HEK293 (cell line): ENCODE data around the gene PDGFB.

Source experiments
- BCL11A ChIP-seq: fragments of 450-650 bp; formaldehyde crosslinking; IDR thresholded peaks from 2 replicates; pipeline ENCODE4 v1.5.1; 2016; ENCODE audit warnings: low read depth, missing biosample characterization, missing genetic modification characterization
- KLF1 ChIP-seq: fragments of 450-650 bp; formaldehyde crosslinking; IDR thresholded peaks from 2 replicates; pipeline ENCODE4 v1.5.1; 2016; ENCODE audit warnings: missing biosample characterization, missing genetic modification characterization
- TSHZ1 ChIP-seq: fragments of 450-650 bp; formaldehyde crosslinking; IDR thresholded peaks from 2 replicates; pipeline ENCODE4 v1.5.1; 2016; ENCODE audit warnings: missing biosample characterization, missing genetic modification characterization, borderline replicate concordance
- ZBTB7A ChIP-seq: fragments of 450-650 bp; formaldehyde crosslinking; IDR thresholded peaks from 2 replicates; pipeline ENCODE4 v1.5.1; 2016; ENCODE audit warnings: low read depth, missing biosample characterization, missing genetic modification characterization
- ZNF121 ChIP-seq: fragments of 450-650 bp; formaldehyde crosslinking; IDR thresholded peaks from 2 replicates; pipeline ENCODE4 v1.5.1; 2016; ENCODE audit warnings: missing biosample characterization, missing genetic modification characterization
- ZNF184 ChIP-seq: fragments of 450-650 bp; IDR thresholded peaks from 2 replicates; pipeline ENCODE4 v1.5.1; 2018; ENCODE audit warnings: missing biosample characterization, mild to moderate bottlenecking, missing genetic modification characterization
- ZNF223 ChIP-seq: fragments of 450-650 bp; formaldehyde crosslinking; IDR thresholded peaks from 2 replicates; pipeline ENCODE4 v1.5.1; 2016; ENCODE audit warnings: missing biosample characterization, missing genetic modification characterization
- ZNF23 ChIP-seq: fragments of 450-650 bp; formaldehyde crosslinking; IDR thresholded peaks from 2 replicates; pipeline ENCODE4 v1.5.1; 2016; ENCODE audit warnings: missing biosample characterization, missing genetic modification characterization, borderline replicate concordance
- ZNF391 ChIP-seq: fragments of 450-650 bp; formaldehyde crosslinking; IDR thresholded peaks from 2 replicates; pipeline ENCODE4 v1.5.1; 2016; ENCODE audit warnings: low read depth, missing biosample characterization, missing genetic modification characterization, borderline replicate concordance
- ZNF394 ChIP-seq: fragments of 450-650 bp; formaldehyde crosslinking; IDR thresholded peaks from 2 replicates; pipeline ENCODE4 v1.5.1; 2016; ENCODE audit warnings: missing biosample characterization, missing genetic modification characterization, mild to moderate bottlenecking, moderate library complexity, borderline replicate concordance
- ZNF449 ChIP-seq: fragments of 450-650 bp; formaldehyde crosslinking; IDR thresholded peaks from 2 replicates; pipeline ENCODE4 v1.5.1; 2017; ENCODE audit warnings: missing biosample characterization, mild to moderate bottlenecking, missing genetic modification characterization, moderate library complexity
- ZNF488 ChIP-seq: fragments of 450-650 bp; formaldehyde crosslinking; IDR thresholded peaks from 2 replicates; pipeline ENCODE4 v1.5.1; 2016; ENCODE audit warnings: missing biosample characterization, missing genetic modification characterization
- ZNF514 ChIP-seq: fragments of 450-650 bp; formaldehyde crosslinking; IDR thresholded peaks from 2 replicates; pipeline ENCODE4 v1.5.1; 2016; ENCODE audit warnings: missing biosample characterization, missing genetic modification characterization
- ZNF544 ChIP-seq: fragments of 450-650 bp; formaldehyde crosslinking; IDR thresholded peaks from 2 replicates; pipeline ENCODE4 v1.5.0; 2017; ENCODE audit warnings: missing biosample characterization, missing genetic modification characterization
- ZNF555 ChIP-seq: fragments of 450-650 bp; formaldehyde crosslinking; conservative IDR thresholded peaks from 2 replicates; pipeline ENCODE4 v1.5.1; 2017; ENCODE audit warnings: missing biosample characterization, mild to moderate bottlenecking, missing genetic modification characterization, inconsistent platforms
- ZNF560 ChIP-seq: fragments of 450-650 bp; formaldehyde crosslinking; IDR thresholded peaks from 2 replicates; pipeline ENCODE4 v1.5.1; 2017; ENCODE audit warnings: missing biosample characterization, missing genetic modification characterization, borderline replicate concordance
- ZNF610 ChIP-seq: fragments of 450-650 bp; formaldehyde crosslinking; IDR thresholded peaks from 2 replicates; pipeline ENCODE4 v1.5.1; 2016; ENCODE audit warnings: missing biosample characterization, missing genetic modification characterization, borderline replicate concordance
- ZNF645 ChIP-seq: fragments of 450-650 bp; formaldehyde crosslinking; IDR thresholded peaks from 2 replicates; pipeline ENCODE4; 2016; ENCODE audit warnings: missing biosample characterization, missing genetic modification characterization
- ZNF660 ChIP-seq: fragments of 450-650 bp; IDR thresholded peaks from 2 replicates; pipeline ENCODE4 v1.5.1; 2018; ENCODE audit warnings: missing biosample characterization, mild to moderate bottlenecking, missing genetic modification characterization
- ZNF664 ChIP-seq: fragments of 450-650 bp; formaldehyde crosslinking; IDR thresholded peaks from 2 replicates; pipeline ENCODE4 v1.5.1; 2016; ENCODE audit warnings: missing biosample characterization, missing genetic modification characterization
- ZNF701 ChIP-seq: fragments of 450-650 bp; formaldehyde crosslinking; IDR thresholded peaks from 2 replicates; pipeline ENCODE4 v1.5.1; 2016; ENCODE audit warnings: missing biosample characterization, missing genetic modification characterization
- ZNF707 ChIP-seq: fragments of 450-650 bp; formaldehyde crosslinking; IDR thresholded peaks from 2 replicates; pipeline ENCODE4 v1.5.1; 2016; ENCODE audit warnings: missing biosample characterization, missing genetic modification characterization
- ZNF837 ChIP-seq: fragments of 450-650 bp; formaldehyde crosslinking; IDR thresholded peaks from 2 replicates; pipeline ENCODE4 v1.5.1; 2016; ENCODE audit warnings: missing biosample characterization, missing genetic modification characterization
- ZSCAN23 ChIP-seq: fragments of 450-650 bp; formaldehyde crosslinking; IDR thresholded peaks from 2 replicates; pipeline ENCODE4 v1.5.1; 2016; ENCODE audit warnings: missing biosample characterization, missing genetic modification characterization
- TF ChIP-seq, protein P1 (sequence below): fragments of 450-650 bp; formaldehyde crosslinking; IDR thresholded peaks from 2 replicates; pipeline ENCODE4 v1.5.1; 2016; ENCODE audit warnings: missing biosample characterization, missing genetic modification characterization, borderline replicate concordance
- TF ChIP-seq, protein P2 (sequence below): fragments of 450-650 bp; formaldehyde crosslinking; optimal IDR thresholded peaks from 2 replicates; pipeline ENCODE3; 2016; ENCODE audit warnings: missing biosample characterization, mild to moderate bottlenecking, missing genetic modification characterization

PDGFB gene

DNA sequence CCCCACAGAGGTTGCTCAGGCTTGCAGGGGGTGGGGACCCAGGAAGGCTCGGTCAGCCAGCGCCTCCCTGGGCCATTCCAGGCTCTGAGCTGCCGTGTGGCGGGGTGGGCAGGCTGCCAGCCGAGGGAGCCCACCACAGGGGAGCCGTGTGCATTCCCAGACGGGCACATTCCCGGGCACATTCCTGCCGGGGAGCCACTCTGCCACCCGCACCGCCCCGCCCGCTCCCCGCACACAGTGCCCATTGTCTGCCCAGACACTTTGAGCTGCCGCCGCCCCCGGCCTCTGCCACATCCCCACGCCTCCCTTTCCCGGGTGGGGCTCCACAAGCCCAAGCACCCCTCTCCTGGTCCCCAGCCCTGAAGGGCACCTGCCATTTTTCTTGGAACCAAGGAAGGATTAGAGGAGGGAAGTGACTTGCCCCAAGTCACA, 47.3 kb upstream of the PDGFB start (continued):
- no peak for TF ChIP-seq TSHZ1 (tag by site-specific recombination)
- no peak for TF ChIP-seq ZNF660
- no peak for TF ChIP-seq ZNF391
- no peak for TF ChIP-seq ZSCAN23
- TF ChIP-seq ZNF449 (tag by site-specific recombination) = no peak
- TF ChIP-seq ZNF223 (tag by site-specific recombination) = peak; percentile 59; the same call in 1 of the 2 replicates
- TF ChIP-seq ZNF184 (tag by site-specific recombination) = no peak
- TF ChIP-seq, protein P1, sequence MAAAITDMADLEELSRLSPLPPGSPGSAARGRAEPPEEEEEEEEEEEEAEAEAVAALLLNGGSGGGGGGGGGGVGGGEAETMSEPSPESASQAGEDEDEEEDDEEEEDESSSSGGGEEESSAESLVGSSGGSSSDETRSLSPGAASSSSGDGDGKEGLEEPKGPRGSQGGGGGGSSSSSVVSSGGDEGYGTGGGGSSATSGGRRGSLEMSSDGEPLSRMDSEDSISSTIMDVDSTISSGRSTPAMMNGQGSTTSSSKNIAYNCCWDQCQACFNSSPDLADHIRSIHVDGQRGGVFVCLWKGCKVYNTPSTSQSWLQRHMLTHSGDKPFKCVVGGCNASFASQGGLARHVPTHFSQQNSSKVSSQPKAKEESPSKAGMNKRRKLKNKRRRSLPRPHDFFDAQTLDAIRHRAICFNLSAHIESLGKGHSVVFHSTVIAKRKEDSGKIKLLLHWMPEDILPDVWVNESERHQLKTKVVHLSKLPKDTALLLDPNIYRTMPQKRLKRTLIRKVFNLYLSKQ (tag by site-specific recombination) = no peak
- no peak for TF ChIP-seq ZNF544
- TF ChIP-seq ZNF560 (tag by site-specific recombination) = no peak
- no peak for TF ChIP-seq BCL11A (tag by site-specific recombination)
- no peak for TF ChIP-seq ZNF121 (tag by site-specific recombination)
- no peak for TF ChIP-seq ZNF664 (tag by site-specific recombination)
- no peak for TF ChIP-seq ZNF555 (tag by site-specific recombination)
- no peak for TF ChIP-seq ZNF701 (tag by site-specific recombination)
- TF ChIP-seq ZNF514 = no peak
- no peak for TF ChIP-seq ZNF23 (tag by site-specific recombination)
- TF ChIP-seq ZNF488 (tag by site-specific recombination) = no peak
- no peak for TF ChIP-seq ZNF610 (tag by site-specific recombination)
- peak; percentile 42; the same call in 1 of the 2 replicates for TF ChIP-seq ZNF707
- TF ChIP-seq ZBTB7A (tag by site-specific recombination) = no peak
- TF ChIP-seq ZNF645 (tag by site-specific recombination) = no peak
- TF ChIP-seq, protein P2, sequence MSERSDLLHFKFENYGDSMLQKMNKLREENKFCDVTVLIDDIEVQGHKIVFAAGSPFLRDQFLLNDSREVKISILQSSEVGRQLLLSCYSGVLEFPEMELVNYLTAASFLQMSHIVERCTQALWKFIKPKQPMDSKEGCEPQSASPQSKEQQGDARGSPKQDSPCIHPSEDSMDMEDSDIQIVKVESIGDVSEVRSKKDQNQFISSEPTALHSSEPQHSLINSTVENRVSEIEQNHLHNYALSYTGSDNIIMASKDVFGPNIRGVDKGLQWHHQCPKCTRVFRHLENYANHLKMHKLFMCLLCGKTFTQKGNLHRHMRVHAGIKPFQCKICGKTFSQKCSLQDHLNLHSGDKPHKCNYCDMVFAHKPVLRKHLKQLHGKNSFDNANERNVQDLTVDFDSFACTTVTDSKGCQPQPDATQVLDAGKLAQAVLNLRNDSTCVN (tag by site-specific recombination) = no peak
- no peak for TF ChIP-seq ZNF837 (tag by site-specific recombination)
- TF ChIP-seq ZNF394 (tag by site-specific recombination) = no peak
- peak; percentile 70 for TF ChIP-seq KLF1
